ENCODE results near the gene NSUN6.

NSUN6 gene

DNA sequence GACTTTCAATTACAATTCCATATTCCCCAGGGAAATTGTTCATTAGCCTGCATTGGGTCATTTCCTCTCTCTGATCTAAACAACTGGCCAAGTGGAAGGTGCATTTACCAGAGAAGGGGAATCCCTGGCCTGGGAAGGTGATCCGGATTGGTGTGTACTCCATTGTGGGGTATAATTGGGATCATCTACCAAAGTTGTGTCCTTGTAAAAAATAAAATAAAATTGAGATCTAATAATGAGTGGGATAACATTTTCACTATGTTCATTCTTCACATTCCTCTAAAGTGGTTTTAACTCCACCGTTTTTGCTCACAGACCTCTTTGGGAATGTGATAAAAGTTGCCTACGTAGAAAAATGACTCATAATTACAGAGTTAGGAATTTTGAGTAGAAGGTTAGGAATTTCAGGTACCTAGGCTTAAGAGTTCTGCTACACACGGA lies 30.6 kb upstream of the NSUN6 start:
- H3K4me3 ChIP-seq (ENCODE audit: low read depth, low read length): no peak overlapping the region
- H3K27ac ChIP-seq (ENCODE audit: low read depth, low read length): no peak overlapping the region
- H3K9ac ChIP-seq (ENCODE audit: low read depth, low read length): no peak overlapping the region
- H3K36me3 ChIP-seq (ENCODE audit: control insufficient read depth, insufficient read depth, low read length): peaks cover 17% of the 10 kb centered on the region
- no peaks in the 10 kb centered on the region for H3K4me1 ChIP-seq (ENCODE audit: control insufficient read depth, insufficient read depth, low read length)
- no peaks in the 10 kb centered on the region for H3K27me3 ChIP-seq (ENCODE audit: control insufficient read depth, insufficient read depth, low read length)
- no peaks in the 10 kb centered on the region for H3K9me3 ChIP-seq (ENCODE audit: control insufficient read depth, insufficient read depth, low read length)

DNA sequence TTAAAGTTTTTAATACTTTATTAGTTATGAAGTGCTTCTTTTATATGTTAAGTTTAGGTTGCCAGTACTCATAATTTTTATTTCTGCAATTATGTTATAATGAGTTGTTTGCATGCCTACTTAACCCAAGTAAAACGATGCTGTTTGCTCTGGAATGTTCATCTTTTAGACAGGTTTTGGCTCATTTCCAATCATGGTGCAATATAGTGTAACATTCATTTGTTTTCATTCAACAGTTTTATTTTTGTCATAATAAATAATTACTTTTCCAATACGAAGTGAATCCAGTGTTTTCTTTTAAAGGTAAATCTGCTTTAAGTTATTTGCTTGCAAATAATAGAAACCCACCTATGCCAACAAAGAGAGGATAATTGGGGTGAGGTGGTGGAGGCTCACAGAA lies 30.0 kb upstream of the NSUN6 start:
- H3K27me3 ChIP-seq (ENCODE audit: control insufficient read depth, insufficient read depth, low read length): no peaks in the 10 kb centered on the region
- H3K9me3 ChIP-seq (ENCODE audit: control insufficient read depth, insufficient read depth, low read length): no peaks in the 10 kb centered on the region
- no peaks in the 10 kb centered on the region for H3K4me1 ChIP-seq (ENCODE audit: control insufficient read depth, insufficient read depth, low read length)
- no peak overlapping the region for H3K27ac ChIP-seq (ENCODE audit: low read depth, low read length)
- peaks cover 24% of the 10 kb centered on the region for H3K36me3 ChIP-seq (ENCODE audit: control insufficient read depth, insufficient read depth, low read length)
- no peak overlapping the region for H3K9ac ChIP-seq (ENCODE audit: low read depth, low read length)
- no peak overlapping the region for H3K4me3 ChIP-seq (ENCODE audit: low read depth, low read length)

- no peaks in the 10 kb centered on the region for H3K27me3 ChIP-seq (ENCODE audit: control insufficient read depth, insufficient read depth, low read length)
- peaks cover 30% of the 10 kb centered on the region for H3K36me3 ChIP-seq (ENCODE audit: control insufficient read depth, insufficient read depth, low read length)
- no peak overlapping the region for H3K27ac ChIP-seq (ENCODE audit: low read depth, low read length)
- no peak overlapping the region for H3K9ac ChIP-seq (ENCODE audit: low read depth, low read length)
- no peaks in the 10 kb centered on the region for H3K4me1 ChIP-seq (ENCODE audit: control insufficient read depth, insufficient read depth, low read length)
- H3K9me3 ChIP-seq (ENCODE audit: control insufficient read depth, insufficient read depth, low read length): no peaks in the 10 kb centered on the region
- no peak overlapping the region for H3K4me3 ChIP-seq (ENCODE audit: low read depth, low read length)
Observed at GRCh38 chr10:18680754-18681153, 29.4 kb upstream of the NSUN6 start.

GRCh38 chr10:18675086-18675801 lies 23.9 kb upstream of the NSUN6 start:
- H3K9ac ChIP-seq (ENCODE audit: low read depth, low read length): no peak overlapping the region
- no peak overlapping the region for H3K4me3 ChIP-seq (ENCODE audit: low read depth, low read length)
- H3K9me3 ChIP-seq (ENCODE audit: control insufficient read depth, insufficient read depth, low read length): no peaks in the 10 kb centered on the region
- no peaks in the 10 kb centered on the region for H3K27me3 ChIP-seq (ENCODE audit: control insufficient read depth, insufficient read depth, low read length)
- H3K27ac ChIP-seq (ENCODE audit: low read depth, low read length): no peak overlapping the region
- H3K36me3 ChIP-seq (ENCODE audit: control insufficient read depth, insufficient read depth, low read length): peaks cover 84% of the 10 kb centered on the region
- no peaks in the 10 kb centered on the region for H3K4me1 ChIP-seq (ENCODE audit: control insufficient read depth, insufficient read depth, low read length)

- Histone ChIP-seq H3K4me1 (ENCODE audit: control insufficient read depth, insufficient read depth, low read length) (peaks cover 33% of the 10 kb centered on the region), H3K27ac (ENCODE audit: low read depth, low read length) (peak overlapping the region; percentile 84), H3K36me3 (ENCODE audit: control insufficient read depth, insufficient read depth, low read length) (peaks cover 46% of the 10 kb centered on the region), H3K4me3 (ENCODE audit: low read depth, low read length) (peak overlapping the region; percentile 31), H3K27me3 (ENCODE audit: control insufficient read depth, insufficient read depth, low read length) (no peaks in the 10 kb centered on the region), H3K9me3 (ENCODE audit: control insufficient read depth, insufficient read depth, low read length) (no peaks in the 10 kb centered on the region), H3K9ac (ENCODE audit: low read depth, low read length) (no peak overlapping the region)
Observed at GRCh38 chr10:18668026-18668425, 16.6 kb upstream of the NSUN6 start.

DNA sequence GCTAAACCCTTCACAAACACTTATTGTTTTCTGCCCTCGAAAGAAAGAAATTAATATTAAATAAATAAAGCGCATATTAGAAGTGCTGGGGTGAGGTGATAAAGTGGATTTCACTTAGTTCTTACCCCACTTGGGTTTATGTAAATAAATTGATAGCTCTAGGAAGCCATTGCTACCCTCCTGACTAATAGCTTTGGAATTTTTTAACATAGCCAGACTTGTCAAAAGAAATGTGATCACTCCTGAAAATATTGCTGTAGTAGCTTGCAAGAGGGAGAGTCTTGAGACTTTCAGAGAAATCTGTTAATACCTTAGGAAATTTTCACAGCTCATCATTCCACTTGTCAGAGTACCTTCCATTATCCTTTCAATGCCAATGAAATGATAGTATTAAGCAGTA lies 15.4 kb upstream of the NSUN6 start:
- H3K36me3 ChIP-seq (ENCODE audit: control insufficient read depth, insufficient read depth, low read length): peaks cover 34% of the 10 kb centered on the region
- peaks cover 38% of the 10 kb centered on the region for H3K4me1 ChIP-seq (ENCODE audit: control insufficient read depth, insufficient read depth, low read length)
- H3K9me3 ChIP-seq (ENCODE audit: control insufficient read depth, insufficient read depth, low read length): no peaks in the 10 kb centered on the region
- H3K27ac ChIP-seq (ENCODE audit: low read depth, low read length): peak overlapping the region; percentile 81
- no peaks in the 10 kb centered on the region for H3K27me3 ChIP-seq (ENCODE audit: control insufficient read depth, insufficient read depth, low read length)
- H3K9ac ChIP-seq (ENCODE audit: low read depth, low read length): no peak overlapping the region
- peak overlapping the region; percentile 39; the same call in 1 of the 2 replicates for H3K4me3 ChIP-seq (ENCODE audit: low read depth, low read length)

- H3K27ac ChIP-seq (ENCODE audit: low read depth, low read length): peak overlapping the region; percentile 81
- no peak overlapping the region; the same call in 1 of the 2 replicates for H3K9ac ChIP-seq (ENCODE audit: low read depth, low read length)
- H3K9me3 ChIP-seq (ENCODE audit: control insufficient read depth, insufficient read depth, low read length): no peaks in the 10 kb centered on the region
- H3K4me1 ChIP-seq (ENCODE audit: control insufficient read depth, insufficient read depth, low read length): peaks cover 45% of the 10 kb centered on the region
- H3K4me3 ChIP-seq (ENCODE audit: low read depth, low read length): peak overlapping the region; percentile 30; the same call in 1 of the 2 replicates
- peaks cover 26% of the 10 kb centered on the region for H3K36me3 ChIP-seq (ENCODE audit: control insufficient read depth, insufficient read depth, low read length)
- no peaks in the 10 kb centered on the region for H3K27me3 ChIP-seq (ENCODE audit: control insufficient read depth, insufficient read depth, low read length)
Observed at GRCh38 chr10:18665815-18666558, 14.6 kb upstream of the NSUN6 start.

DNA sequence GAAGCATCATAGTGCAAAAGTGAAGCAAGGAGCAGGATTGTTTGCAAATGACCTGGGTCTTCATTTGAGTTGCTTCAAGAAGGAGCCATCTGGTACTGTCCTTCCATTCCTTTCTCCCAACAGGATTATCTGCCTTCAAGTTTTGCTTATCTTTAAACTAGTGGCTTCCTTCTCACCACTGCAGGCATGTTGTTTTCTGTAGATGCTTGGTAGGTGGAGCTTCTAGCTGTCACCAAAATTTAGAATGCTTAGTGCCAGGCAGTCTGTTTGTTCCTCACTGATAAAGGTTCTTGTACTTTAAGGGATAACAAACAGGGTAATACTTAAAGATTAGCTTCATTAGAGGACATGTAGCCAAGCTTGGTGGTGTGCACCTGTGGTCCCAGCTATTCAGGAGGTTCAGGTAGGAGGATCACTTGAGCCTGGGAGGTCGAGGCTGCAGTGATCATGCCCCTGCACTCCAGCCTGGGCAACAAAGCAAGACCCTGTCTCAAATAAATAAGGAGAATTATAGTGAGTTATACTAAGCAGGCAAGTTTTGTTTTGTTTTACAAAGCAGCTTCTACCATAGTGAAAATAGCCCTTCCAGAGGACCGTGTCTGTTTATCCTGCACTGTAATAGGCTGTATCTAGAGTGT lies 13.6 kb upstream of the NSUN6 start:
- Histone ChIP-seq H3K27me3 (ENCODE audit: control insufficient read depth, insufficient read depth, low read length) (no peaks in the 10 kb centered on the region), H3K4me3 (ENCODE audit: low read depth, low read length) (no peak overlapping the region), H3K27ac (ENCODE audit: low read depth, low read length) (peak overlapping the region; percentile 81), H3K9me3 (ENCODE audit: control insufficient read depth, insufficient read depth, low read length) (no peaks in the 10 kb centered on the region), H3K4me1 (ENCODE audit: control insufficient read depth, insufficient read depth, low read length) (peaks cover 52% of the 10 kb centered on the region), H3K36me3 (ENCODE audit: control insufficient read depth, insufficient read depth, low read length) (peaks cover 17% of the 10 kb centered on the region), H3K9ac (ENCODE audit: low read depth, low read length) (no peak overlapping the region)

- peak overlapping the region; percentile 98 for H3K4me3 ChIP-seq (ENCODE audit: low read depth, low read length)
- no peak overlapping the region for H3K9ac ChIP-seq (ENCODE audit: low read depth, low read length)
- H3K4me1 ChIP-seq (ENCODE audit: control insufficient read depth, insufficient read depth, low read length): peaks cover 29% of the 10 kb centered on the region
- H3K9me3 ChIP-seq (ENCODE audit: control insufficient read depth, insufficient read depth, low read length): no peaks in the 10 kb centered on the region
- H3K36me3 ChIP-seq (ENCODE audit: control insufficient read depth, insufficient read depth, low read length): no peaks in the 10 kb centered on the region; the same call in 1 of the 2 replicates
- no peak overlapping the region for H3K27ac ChIP-seq (ENCODE audit: low read depth, low read length)
- H3K27me3 ChIP-seq (ENCODE audit: control insufficient read depth, insufficient read depth, low read length): no peaks in the 10 kb centered on the region
Observed at GRCh38 chr10:18660816-18661431, 9.5 kb upstream of the NSUN6 start.

- Histone ChIP-seq H3K27ac (ENCODE audit: low read depth, low read length) (peak overlapping the region; percentile 92), H3K4me1 (ENCODE audit: control insufficient read depth, insufficient read depth, low read length) (peaks cover 25% of the 10 kb centered on the region), H3K27me3 (ENCODE audit: control insufficient read depth, insufficient read depth, low read length) (no peaks in the 10 kb centered on the region), H3K4me3 (ENCODE audit: low read depth, low read length) (peak overlapping the region; percentile 98), H3K9me3 (ENCODE audit: control insufficient read depth, insufficient read depth, low read length) (no peaks in the 10 kb centered on the region), H3K9ac (ENCODE audit: low read depth, low read length) (peak overlapping the region; percentile 95), H3K36me3 (ENCODE audit: control insufficient read depth, insufficient read depth, low read length) (no peaks in the 10 kb centered on the region; the same call in 1 of the 2 replicates)
Observed at GRCh38 chr10:18659819-18660535, 8.6 kb upstream of the NSUN6 start.
